ENCODE measurements around the gene KCNQ5. TPM values are rescaled to one million over a fixed set of nuclear protein-coding genes. Genes with fewer than 3 reads are reported as not detected.

KCNQ5 gene
- total RNA-seq, 1 experiment from 2014 or later: 2.0 TPM

DNA sequence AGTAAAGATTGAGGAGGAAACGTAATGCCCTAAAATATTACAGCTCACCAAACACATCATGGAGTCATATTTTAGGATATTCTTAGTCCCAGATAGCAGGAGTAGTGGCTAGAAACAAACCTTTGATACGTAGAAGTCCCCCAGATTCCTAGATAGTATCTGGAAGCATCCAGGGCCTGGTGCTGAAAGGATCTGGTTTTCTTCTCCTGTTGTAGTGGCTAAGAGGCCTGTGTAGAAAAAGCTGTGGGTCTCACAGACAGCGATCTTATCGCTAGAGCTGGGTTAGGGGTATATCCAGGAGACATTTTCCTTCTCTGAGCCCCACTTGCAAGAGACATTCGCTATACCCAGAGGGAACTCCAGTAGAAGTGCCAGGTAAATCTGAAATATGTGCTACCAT, 139.9 kb downstream of the KCNQ5 start (continued):
- no peak for TF ChIP-seq E2F5 (CRISPR knock-in tag; IDR thresholded peaks at IDR 0.05)
- no peak for TF ChIP-seq GRHL2 (CRISPR knock-in tag; IDR thresholded peaks at IDR 0.05; ENCODE audit: insufficient replicate concordance, severe bottlenecking)
- no peak for TF ChIP-seq RORB (CRISPR knock-in tag; IDR thresholded peaks at IDR 0.05)
- no peak for TF ChIP-seq ZNF416 (CRISPR knock-in tag; IDR thresholded peaks at IDR 0.05)
- TF ChIP-seq, protein P1, sequence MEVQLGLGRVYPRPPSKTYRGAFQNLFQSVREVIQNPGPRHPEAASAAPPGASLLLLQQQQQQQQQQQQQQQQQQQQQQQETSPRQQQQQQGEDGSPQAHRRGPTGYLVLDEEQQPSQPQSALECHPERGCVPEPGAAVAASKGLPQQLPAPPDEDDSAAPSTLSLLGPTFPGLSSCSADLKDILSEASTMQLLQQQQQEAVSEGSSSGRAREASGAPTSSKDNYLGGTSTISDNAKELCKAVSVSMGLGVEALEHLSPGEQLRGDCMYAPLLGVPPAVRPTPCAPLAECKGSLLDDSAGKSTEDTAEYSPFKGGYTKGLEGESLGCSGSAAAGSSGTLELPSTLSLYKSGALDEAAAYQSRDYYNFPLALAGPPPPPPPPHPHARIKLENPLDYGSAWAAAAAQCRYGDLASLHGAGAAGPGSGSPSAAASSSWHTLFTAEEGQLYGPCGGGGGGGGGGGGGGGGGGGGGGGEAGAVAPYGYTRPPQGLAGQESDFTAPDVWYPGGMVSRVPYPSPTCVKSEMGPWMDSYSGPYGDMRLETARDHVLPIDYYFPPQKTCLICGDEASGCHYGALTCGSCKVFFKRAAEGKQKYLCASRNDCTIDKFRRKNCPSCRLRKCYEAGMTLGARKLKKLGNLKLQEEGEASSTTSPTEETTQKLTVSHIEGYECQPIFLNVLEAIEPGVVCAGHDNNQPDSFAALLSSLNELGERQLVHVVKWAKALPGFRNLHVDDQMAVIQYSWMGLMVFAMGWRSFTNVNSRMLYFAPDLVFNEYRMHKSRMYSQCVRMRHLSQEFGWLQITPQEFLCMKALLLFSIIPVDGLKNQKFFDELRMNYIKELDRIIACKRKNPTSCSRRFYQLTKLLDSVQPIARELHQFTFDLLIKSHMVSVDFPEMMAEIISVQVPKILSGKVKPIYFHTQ (CRISPR knock-in tag; IDR thresholded peaks at IDR 0.05): no peak
- TF ChIP-seq, protein P2, sequence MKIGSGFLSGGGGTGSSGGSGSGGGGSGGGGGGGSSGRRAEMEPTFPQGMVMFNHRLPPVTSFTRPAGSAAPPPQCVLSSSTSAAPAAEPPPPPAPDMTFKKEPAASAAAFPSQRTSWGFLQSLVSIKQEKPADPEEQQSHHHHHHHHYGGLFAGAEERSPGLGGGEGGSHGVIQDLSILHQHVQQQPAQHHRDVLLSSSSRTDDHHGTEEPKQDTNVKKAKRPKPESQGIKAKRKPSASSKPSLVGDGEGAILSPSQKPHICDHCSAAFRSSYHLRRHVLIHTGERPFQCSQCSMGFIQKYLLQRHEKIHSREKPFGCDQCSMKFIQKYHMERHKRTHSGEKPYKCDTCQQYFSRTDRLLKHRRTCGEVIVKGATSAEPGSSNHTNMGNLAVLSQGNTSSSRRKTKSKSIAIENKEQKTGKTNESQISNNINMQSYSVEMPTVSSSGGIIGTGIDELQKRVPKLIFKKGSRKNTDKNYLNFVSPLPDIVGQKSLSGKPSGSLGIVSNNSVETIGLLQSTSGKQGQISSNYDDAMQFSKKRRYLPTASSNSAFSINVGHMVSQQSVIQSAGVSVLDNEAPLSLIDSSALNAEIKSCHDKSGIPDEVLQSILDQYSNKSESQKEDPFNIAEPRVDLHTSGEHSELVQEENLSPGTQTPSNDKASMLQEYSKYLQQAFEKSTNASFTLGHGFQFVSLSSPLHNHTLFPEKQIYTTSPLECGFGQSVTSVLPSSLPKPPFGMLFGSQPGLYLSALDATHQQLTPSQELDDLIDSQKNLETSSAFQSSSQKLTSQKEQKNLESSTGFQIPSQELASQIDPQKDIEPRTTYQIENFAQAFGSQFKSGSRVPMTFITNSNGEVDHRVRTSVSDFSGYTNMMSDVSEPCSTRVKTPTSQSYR (CRISPR knock-in tag; IDR thresholded peaks at IDR 0.05): no peak
- TF ChIP-seq OVOL2 (CRISPR knock-in tag; IDR thresholded peaks at IDR 0.05; ENCODE audit: borderline replicate concordance): no peak

- Mint-ChIP-seq H3K4me3 (no peak overlapping the region), H3K4me1 (no peaks in the 10 kb centered on the region), H3K36me3 (no peaks in the 10 kb centered on the region), H3K9me3 (0 out of 2 replicates have a peak, but pooled peaks cover 2% of the 10 kb centered on the region), H3K27ac (no peak overlapping the region), H3K27me3 (ENCODE audit: low read depth) (no peaks in the 10 kb centered on the region)
- DNase-seq (ENCODE audit: low spot score) (no peak), ATAC-seq (no peak)
- POLR2A ChIA-PET: no interaction called here
- CTCF ChIA-PET: no interaction called here
- TF ChIP-seq, protein P1 (CRISPR knock-in tag; IDR thresholded peaks at IDR 0.05): no peak
- TF ChIP-seq, protein P3, sequence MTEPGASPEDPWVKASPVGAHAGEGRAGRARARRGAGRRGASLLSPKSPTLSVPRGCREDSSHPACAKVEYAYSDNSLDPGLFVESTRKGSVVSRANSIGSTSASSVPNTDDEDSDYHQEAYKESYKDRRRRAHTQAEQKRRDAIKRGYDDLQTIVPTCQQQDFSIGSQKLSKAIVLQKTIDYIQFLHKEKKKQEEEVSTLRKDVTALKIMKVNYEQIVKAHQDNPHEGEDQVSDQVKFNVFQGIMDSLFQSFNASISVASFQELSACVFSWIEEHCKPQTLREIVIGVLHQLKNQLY (CRISPR knock-in tag; IDR thresholded peaks at IDR 0.05): no peak
- TF ChIP-seq, protein P4, sequence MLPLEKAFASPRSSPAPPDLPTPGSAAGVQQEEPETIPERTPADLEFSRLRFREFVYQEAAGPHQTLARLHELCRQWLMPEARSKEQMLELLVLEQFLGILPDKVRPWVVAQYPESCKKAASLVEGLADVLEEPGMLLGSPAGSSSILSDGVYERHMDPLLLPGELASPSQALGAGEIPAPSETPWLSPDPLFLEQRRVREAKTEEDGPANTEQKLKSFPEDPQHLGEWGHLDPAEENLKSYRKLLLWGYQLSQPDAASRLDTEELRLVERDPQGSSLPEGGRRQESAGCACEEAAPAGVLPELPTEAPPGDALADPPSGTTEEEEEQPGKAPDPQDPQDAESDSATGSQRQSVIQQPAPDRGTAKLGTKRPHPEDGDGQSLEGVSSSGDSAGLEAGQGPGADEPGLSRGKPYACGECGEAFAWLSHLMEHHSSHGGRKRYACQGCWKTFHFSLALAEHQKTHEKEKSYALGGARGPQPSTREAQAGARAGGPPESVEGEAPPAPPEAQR (CRISPR knock-in tag; IDR thresholded peaks at IDR 0.05): no peak
- TF ChIP-seq MYBL2 (CRISPR knock-in tag; IDR thresholded peaks at IDR 0.05) (no peak), TEAD4 (CRISPR knock-in tag; IDR thresholded peaks at IDR 0.05) (no peak), ZNF532 (CRISPR knock-in tag; IDR thresholded peaks at IDR 0.05; ENCODE audit: borderline replicate concordance) (no peak)
- TF ChIP-seq, protein P5, sequence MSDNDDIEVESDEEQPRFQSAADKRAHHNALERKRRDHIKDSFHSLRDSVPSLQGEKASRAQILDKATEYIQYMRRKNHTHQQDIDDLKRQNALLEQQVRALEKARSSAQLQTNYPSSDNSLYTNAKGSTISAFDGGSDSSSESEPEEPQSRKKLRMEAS (CRISPR knock-in tag; IDR thresholded peaks at IDR 0.05): no peak
- TF ChIP-seq, protein P2 (CRISPR knock-in tag; IDR thresholded peaks at IDR 0.05): no peak
Observed at GRCh38 chr6:72769459-72770125, 147.7 kb downstream of the KCNQ5 start.

All from WTC11 (cell line).